Measurements from ENCODE around the gene GPR162. TPM values are rescaled to one million over a fixed set of nuclear protein-coding genes. Genes with fewer than 3 reads are reported as not detected.

The GPR162 gene
- total and polyA plus RNA-seq, 11 donors = 1.8 to 7.7 (median 3.0) TPM

- peaks cover 0 to 84% (median 59%) of the 10 kb centered on the region in 9 donors for H3K36me3 ChIP-seq
- no peak for DNase-seq
- H3K4me1 ChIP-seq = peaks cover 0 to 16% (median 3%) of the 10 kb centered on the region in 12 donors
- H3K27ac ChIP-seq = no peak overlapping the region
- WGBS, 4 donors = 91 to 95% (median 94%) methylated on average over 4 of the region's 4 CpGs
- TF ChIP-seq CTCF (IDR thresholded peaks at IDR 0.05) = no peak
- TF ChIP-seq POLR2A (IDR thresholded peaks at IDR 0.05) = no peak
- ATAC-seq = no peak
- H3K4me3 ChIP-seq = no peak overlapping the region
- H3K9me3 ChIP-seq = no peaks in the 10 kb centered on the region
- H3K27me3 ChIP-seq = no peaks in the 10 kb centered on the region
- intact Hi-C loops (cut with DNase I) = no loop called here
Measured at GRCh38 chr12:6842075-6842474, 20.5 kb downstream of the GPR162 start.

- WGBS, 4 donors = 62 to 73% (median 69%) methylated on average over 13 to 16 of the region's 16 CpGs
- Histone ChIP-seq H3K27me3 (no peaks in the 10 kb centered on the region), H3K9me3 (no peaks in the 10 kb centered on the region), H3K4me3 (no peak overlapping the region), H3K36me3 (peaks cover 0 to 82% (median 50%) of the 10 kb centered on the region in 9 donors), H3K27ac (no peak overlapping the region), H3K4me1 (peaks cover 0 to 16% (median 3%) of the 10 kb centered on the region in 12 donors)
- no peak for DNase-seq
- TF ChIP-seq CTCF (IDR thresholded peaks at IDR 0.05) (no peak), POLR2A (IDR thresholded peaks at IDR 0.05) (no peak)
- intact Hi-C loops (cut with DNase I) = no loop called here
- ATAC-seq = no peak
Measured at GRCh38 chr12:6843118-6843902, 21.7 kb downstream of the GPR162 start.

DNA sequence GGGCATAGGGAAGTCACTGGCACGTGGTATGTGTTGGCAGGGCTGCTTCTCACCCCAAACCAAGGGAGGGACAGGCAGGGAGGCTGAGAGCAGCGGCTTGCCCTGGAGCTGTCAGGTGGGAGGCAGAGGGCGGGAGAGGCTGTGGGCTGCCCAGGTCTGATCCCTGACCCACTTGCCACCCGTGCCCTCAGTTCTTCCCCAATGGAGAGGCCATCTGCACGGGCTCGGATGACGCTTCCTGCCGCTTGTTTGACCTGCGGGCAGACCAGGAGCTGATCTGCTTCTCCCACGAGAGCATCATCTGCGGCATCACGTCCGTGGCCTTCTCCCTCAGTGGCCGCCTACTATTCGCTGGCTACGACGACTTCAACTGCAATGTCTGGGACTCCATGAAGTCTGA lies 23.8 kb downstream of the GPR162 start:
- no peak for TF ChIP-seq CTCF (IDR thresholded peaks at IDR 0.05)
- TF ChIP-seq POLR2A (IDR thresholded peaks at IDR 0.05) = no peak
- intact Hi-C loops (cut with DNase I) = no loop called here
- Histone ChIP-seq H3K27me3 (no peaks in the 10 kb centered on the region), H3K27ac (no peak overlapping the region), H3K36me3 (peaks cover 0 to 78% (median 41%) of the 10 kb centered on the region in 9 donors), H3K9me3 (no peaks in the 10 kb centered on the region), H3K4me1 (peaks cover 0 to 9% (median 1%) of the 10 kb centered on the region in 12 donors), H3K4me3 (no peak overlapping the region)
- no peak for DNase-seq
- no peak for ATAC-seq
- 85 to 93% (median 92%) methylated on average over 16 to 17 of the region's 17 CpGs for WGBS, 4 donors

GRCh38 chr12:6846316-6846869 lies 24.8 kb downstream of the GPR162 start:
- Histone ChIP-seq H3K27me3 (no peaks in the 10 kb centered on the region), H3K9me3 (no peaks in the 10 kb centered on the region), H3K36me3 (peaks cover 0 to 78% (median 41%) of the 10 kb centered on the region in 9 donors), H3K27ac (no peak overlapping the region), H3K4me1 (peaks cover 0 to 9% (median 4%) of the 10 kb centered on the region in 12 donors), H3K4me3 (no peak overlapping the region)
- TF ChIP-seq CTCF (IDR thresholded peaks at IDR 0.05) = no peak
- no peak for TF ChIP-seq POLR2A (IDR thresholded peaks at IDR 0.05)
- intact Hi-C loops (cut with DNase I) = no loop called here
- DNase-seq (no peak), ATAC-seq (no peak)
- 87 to 89% (median 89%) methylated on average over 7 of the region's 7 CpGs for WGBS, 4 donors

Measured in heart left ventricle (tissue), 16 donors.